Muscle layer of duodenum (tissue), 2 donors: ENCODE results near the gene OSBPL10.
"Not testable (repeated sequence)": the region's sequence is repeated elsewhere in the genome, so short reads cannot be mapped to it uniquely, and the experiment has no call there.

Source experiments
- H3K27ac ChIP-seq: one replicate; pipeline ENCODE4 v1.7.0; 2013; ENCODE audit warnings: mild to moderate bottlenecking, low read length
- H3K27me3 ChIP-seq: one replicate; pipeline ENCODE4 v1.7.0; 2013; ENCODE audit warnings: low read depth, mild to moderate bottlenecking, control low read depth, low read length
- H3K36me3 ChIP-seq, 2 donors: one replicate each; pipeline ENCODE4 v1.7.0; 2013; ENCODE audit warnings: low read length in 2 of 2, control low read depth in 1 of 2, mild to moderate bottlenecking in 1 of 2; ENCODE audit not compliant: insufficient read depth in 2 of 2, control insufficient read depth in 1 of 2
- H3K4me1 ChIP-seq, 2 donors: one replicate each; pipeline ENCODE4 v1.7.0; 2013; ENCODE audit warnings: low read length in 2 of 2, mild to moderate bottlenecking in 2 of 2, control low read depth in 1 of 2, moderate library complexity in 1 of 2; ENCODE audit not compliant: insufficient read depth in 2 of 2, control insufficient read depth in 1 of 2
- H3K4me3 ChIP-seq, 2 donors: one replicate each; pipeline ENCODE4 v1.7.0; 2013; ENCODE audit warnings: low read length in 2 of 2, low read depth in 1 of 2, mild to moderate bottlenecking in 1 of 2
- H3K9me3 ChIP-seq, 2 donors: one replicate each; pipeline ENCODE4 v1.7.0; 2013; ENCODE audit warnings: low read length in 2 of 2, control low read depth in 1 of 2, mild to moderate bottlenecking in 1 of 2; ENCODE audit not compliant: control insufficient read depth in 1 of 2
- donor health status: healthy.

The OSBPL10 gene

DNA sequence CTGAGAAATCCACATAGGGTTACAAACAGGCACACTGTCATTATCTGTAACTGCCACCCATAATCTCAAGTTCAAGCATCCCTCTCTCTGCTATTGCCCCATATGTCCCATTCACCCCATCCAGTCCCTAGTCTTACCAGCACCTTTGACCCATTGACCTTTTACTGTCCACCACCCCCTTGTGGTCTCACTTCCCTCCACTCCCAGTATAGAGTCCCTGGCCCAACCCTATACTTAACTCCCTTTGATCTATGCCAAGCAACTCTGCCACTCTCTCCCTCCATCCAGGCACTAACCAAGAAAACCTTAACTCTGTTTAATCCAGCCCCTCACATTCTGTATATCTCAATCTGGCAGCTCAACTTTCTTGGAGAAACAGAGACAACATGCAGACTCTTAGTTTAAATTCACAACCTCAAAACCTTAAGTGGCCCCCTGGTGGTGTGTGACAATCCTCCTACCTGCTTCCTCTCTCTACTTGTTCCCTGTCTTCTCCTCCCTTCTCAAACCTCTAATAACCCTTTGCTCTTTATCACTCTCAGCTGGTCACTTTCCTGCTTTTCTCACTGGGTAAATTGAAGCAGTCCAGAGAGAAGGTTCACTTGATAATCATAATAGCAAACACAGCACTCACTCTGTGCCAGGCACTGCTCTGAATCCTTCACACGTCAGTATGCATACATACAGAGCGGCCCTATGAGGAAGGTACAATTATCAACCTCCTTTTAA, 285.6 kb downstream of the OSBPL10 start:
- Histone ChIP-seq H3K4me3 (no peak overlapping the region), H3K27ac (no peak overlapping the region), H3K4me1 (no peaks in the 10 kb centered on the region), H3K9me3 (no peaks in the 10 kb centered on the region), H3K36me3 (no peaks in the 10 kb centered on the region), H3K27me3 (no peaks in the 10 kb centered on the region)

GRCh38 chr3:31693346-31693745, 287.7 kb downstream of the OSBPL10 start:
- Histone ChIP-seq H3K9me3 (no peaks in the 10 kb centered on the region), H3K36me3 (no peaks in the 10 kb centered on the region), H3K4me3 (no peak overlapping the region), H3K4me1 (no peaks in the 10 kb centered on the region), H3K27ac (no peak overlapping the region), H3K27me3 (no peaks in the 10 kb centered on the region)

DNA sequence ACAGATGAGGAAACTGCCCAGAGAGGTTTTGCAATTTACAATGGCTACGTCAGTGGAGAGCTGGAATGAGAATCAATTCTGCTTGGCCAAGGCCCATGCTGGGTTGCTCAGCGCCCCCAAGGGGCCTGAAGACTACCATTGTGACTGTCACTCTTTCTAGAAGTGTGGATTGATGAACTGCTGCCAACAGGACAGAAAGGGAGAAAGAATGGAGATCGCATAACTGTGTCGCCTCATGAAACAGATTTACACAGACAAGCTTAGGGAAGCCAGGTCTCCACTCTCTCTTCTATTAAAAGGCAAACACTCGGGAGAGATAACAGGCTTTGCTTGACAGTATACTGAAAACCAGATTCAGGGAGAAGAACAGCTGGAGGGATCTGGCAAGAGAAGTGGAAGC, 288.3 kb downstream of the OSBPL10 start:
- Histone ChIP-seq H3K4me3 (no peak overlapping the region), H3K27me3 (no peaks in the 10 kb centered on the region), H3K4me1 (no peaks in the 10 kb centered on the region), H3K36me3 (no peaks in the 10 kb centered on the region), H3K27ac (no peak overlapping the region), H3K9me3 (no peaks in the 10 kb centered on the region)

GRCh38 chr3:31690771-31691170, 290.3 kb downstream of the OSBPL10 start:
- no peak overlapping the region for H3K27ac ChIP-seq
- no peaks in the 10 kb centered on the region for H3K9me3 ChIP-seq
- no peaks in the 10 kb centered on the region for H3K4me1 ChIP-seq
- no peaks in the 10 kb centered on the region for H3K36me3 ChIP-seq
- no peaks in the 10 kb centered on the region for H3K27me3 ChIP-seq
- no peak overlapping the region for H3K4me3 ChIP-seq

GRCh38 chr3:31689523-31689922, 291.5 kb downstream of the OSBPL10 start:
- not testable (repeated sequence) for H3K27ac ChIP-seq, H3K4me3 ChIP-seq

GRCh38 chr3:31688984-31689383, 292.1 kb downstream of the OSBPL10 start:
- no peaks in the 10 kb centered on the region for H3K4me1 ChIP-seq
- H3K27me3 ChIP-seq, result no peaks in the 10 kb centered on the region
- H3K4me3 ChIP-seq, result no peak overlapping the region
- H3K36me3 ChIP-seq, result no peaks in the 10 kb centered on the region
- no peak overlapping the region for H3K27ac ChIP-seq
- no peaks in the 10 kb centered on the region for H3K9me3 ChIP-seq

More at GRCh38 chr3:31689523-31689922, 291.5 kb downstream of the OSBPL10 start:
- not testable (repeated sequence) for H3K9me3 ChIP-seq, H3K27me3 ChIP-seq, H3K4me1 ChIP-seq, H3K36me3 ChIP-seq

DNA sequence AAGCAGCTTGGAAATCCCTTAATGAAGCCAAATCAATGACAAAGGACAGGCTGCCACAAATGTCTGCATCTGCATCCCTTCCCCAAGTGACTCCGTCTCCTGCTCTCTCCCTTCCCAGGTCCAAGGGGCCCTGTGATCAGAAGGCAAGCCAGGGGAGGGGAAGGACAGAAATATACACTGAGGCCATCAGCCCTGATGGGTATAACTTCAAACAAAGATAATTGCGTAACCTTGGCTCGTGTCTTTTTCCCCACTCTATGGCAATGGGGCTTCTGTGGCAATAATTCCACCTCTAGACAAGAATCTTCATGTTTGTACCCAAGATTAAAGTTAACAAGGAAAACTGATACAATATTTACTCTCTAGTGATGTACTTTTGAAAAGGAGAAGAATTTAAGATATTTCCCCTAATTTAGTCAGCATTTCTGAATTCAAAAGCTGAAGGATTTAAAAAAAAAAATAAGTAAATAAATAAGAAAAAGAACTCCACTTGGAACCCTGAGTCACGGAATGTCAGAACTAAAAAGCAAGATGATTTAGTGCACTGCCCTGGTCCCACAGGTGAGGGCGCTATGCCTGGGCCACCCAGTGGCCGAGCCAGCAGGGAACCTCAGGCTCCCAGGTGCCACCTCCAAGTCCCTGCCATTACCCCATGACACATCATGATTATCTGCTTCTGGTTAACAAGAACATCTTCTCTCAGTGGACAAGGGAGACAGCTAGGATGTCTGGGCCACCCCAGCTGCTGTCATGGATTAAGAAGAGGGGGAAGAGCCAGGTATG, 293.9 kb downstream of the OSBPL10 start:
- Histone ChIP-seq H3K27ac (no peak overlapping the region), H3K4me3 (no peak overlapping the region), H3K9me3 (no peaks in the 10 kb centered on the region), H3K27me3 (no peaks in the 10 kb centered on the region), H3K36me3 (peaks cover 0 to 6% of the 10 kb centered on the region in 2 donors), H3K4me1 (no peaks in the 10 kb centered on the region)

- Histone ChIP-seq H3K4me3 (no peak overlapping the region), H3K4me1 (no peaks in the 10 kb centered on the region), H3K27ac (no peak overlapping the region), H3K9me3 (no peaks in the 10 kb centered on the region), H3K27me3 (no peaks in the 10 kb centered on the region), H3K36me3 (peaks cover 0 to 6% of the 10 kb centered on the region in 2 donors)
Measured at GRCh38 chr3:31680072-31680870, 300.8 kb downstream of the OSBPL10 start.

DNA sequence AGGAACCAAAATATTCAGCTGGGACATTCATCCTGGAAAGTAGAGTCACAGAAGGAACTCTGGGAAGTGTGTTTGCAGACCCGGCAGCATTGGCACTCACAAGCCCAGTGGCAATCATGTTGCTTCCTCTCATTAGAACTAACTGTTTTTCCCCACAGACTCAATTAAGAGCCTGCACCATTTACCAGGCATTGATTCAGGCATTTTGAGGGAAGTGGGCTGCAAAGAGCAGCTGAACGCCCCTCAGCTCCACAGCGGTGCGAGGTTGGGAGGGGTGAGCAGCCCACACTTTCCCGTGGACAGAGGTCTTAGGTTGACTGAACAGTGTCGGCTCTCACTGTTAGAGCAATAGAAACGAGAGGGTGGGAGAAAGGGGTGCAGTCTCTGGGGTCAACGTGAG, 304.5 kb downstream of the OSBPL10 start:
- Histone ChIP-seq H3K9me3 (no peaks in the 10 kb centered on the region), H3K27me3 (no peaks in the 10 kb centered on the region), H3K4me3 (no peak overlapping the region), H3K4me1 (no peaks in the 10 kb centered on the region), H3K36me3 (no peaks in the 10 kb centered on the region), H3K27ac (no peak overlapping the region)

DNA sequence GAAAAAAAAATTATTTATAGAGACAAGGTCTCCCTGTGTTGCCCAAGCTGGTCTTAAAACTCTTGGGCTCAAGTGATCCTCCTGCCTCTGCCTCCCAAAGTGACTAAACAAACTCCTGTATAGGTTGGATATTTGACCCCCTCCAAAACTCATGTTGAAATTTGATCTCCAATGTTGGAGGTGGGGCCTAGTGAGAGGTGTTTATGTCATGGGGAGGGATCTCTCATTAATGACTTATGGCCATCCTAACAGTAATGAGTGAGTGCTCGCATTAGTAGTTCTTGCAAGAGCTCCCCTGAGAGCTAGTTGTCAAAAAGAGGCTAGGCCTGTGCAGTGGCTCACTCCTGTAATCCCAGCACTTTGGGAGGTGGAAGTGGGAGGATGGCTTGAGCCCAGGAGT, 307.1 kb downstream of the OSBPL10 start:
- Histone ChIP-seq H3K4me3 (no peak overlapping the region), H3K9me3 (no peaks in the 10 kb centered on the region), H3K27ac (no peak overlapping the region), H3K27me3 (no peaks in the 10 kb centered on the region), H3K36me3 (no peaks in the 10 kb centered on the region), H3K4me1 (no peaks in the 10 kb centered on the region)

DNA sequence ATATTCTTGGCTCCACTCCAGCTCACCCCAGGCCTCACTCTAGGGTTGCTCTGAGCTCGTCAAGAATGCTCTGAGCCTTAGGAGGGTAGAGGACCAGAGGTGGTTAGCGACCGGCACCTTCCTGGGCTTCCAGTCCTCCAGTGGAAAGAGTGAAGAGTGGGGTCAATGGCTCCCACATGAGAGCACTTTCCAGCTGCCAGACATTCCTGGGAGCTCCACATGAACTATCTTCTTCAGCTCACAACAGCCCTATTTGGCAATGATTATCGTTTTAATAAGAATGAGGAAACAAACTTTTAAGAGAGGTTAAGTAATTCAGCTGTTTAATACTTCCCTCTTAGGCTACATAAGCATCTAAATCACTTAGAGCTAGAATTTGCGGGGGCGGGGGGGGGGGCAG, 309.1 kb downstream of the OSBPL10 start:
- Histone ChIP-seq H3K36me3 (no peaks in the 10 kb centered on the region), H3K4me1 (no peaks in the 10 kb centered on the region), H3K4me3 (no peak overlapping the region), H3K9me3 (no peaks in the 10 kb centered on the region), H3K27ac (no peak overlapping the region), H3K27me3 (no peaks in the 10 kb centered on the region)
